Activated CD8-positive, alpha-beta memory T cell treated with anti-CD3 and anti-CD28 coated beads for 4 hours (primary cell): Measurements from ENCODE around the gene DOCK10.

Experiments used
- DNase-seq, 2 donors: peaks; one replicate each; pipeline ENCODE4 v3.0.0-alpha.2; 2020; ENCODE audit warnings: low read depth in 2 of 2

Gene DOCK10

GRCh38 chr2:225013425-225014365, 28.6 kb downstream of the DOCK10 start:
- DNase-seq: no peak

- no peak for DNase-seq
Observed at GRCh38 chr2:225011585-225011984, 30.7 kb downstream of the DOCK10 start.

- DNase-seq: no peak
Observed at GRCh38 chr2:225010804-225011203, 31.5 kb downstream of the DOCK10 start.

GRCh38 chr2:225009768-225010167, 32.5 kb downstream of the DOCK10 start:
- DNase-seq: no peak

GRCh38 chr2:225008935-225009334, 33.3 kb downstream of the DOCK10 start:
- no peak for DNase-seq

- no peak for DNase-seq
Observed at GRCh38 chr2:225008179-225008856, 34.0 kb downstream of the DOCK10 start.

GRCh38 chr2:225006730-225007129, 35.5 kb downstream of the DOCK10 start:
- no peak for DNase-seq

- DNase-seq: no peak
Observed at GRCh38 chr2:225004597-225004996, 37.7 kb downstream of the DOCK10 start.

- no peak for DNase-seq
Observed at GRCh38 chr2:225002656-225003045, 39.6 kb downstream of the DOCK10 start.

- DNase-seq: peak; percentile 40 to 52
Observed at GRCh38 chr2:225002039-225002655, 40.1 kb downstream of the DOCK10 start.

GRCh38 chr2:224999754-225000153, 42.5 kb downstream of the DOCK10 start:
- DNase-seq: no peak

GRCh38 chr2:224999321-224999720, 42.9 kb downstream of the DOCK10 start:
- DNase-seq: no peak

GRCh38 chr2:224997802-224998201, 44.5 kb downstream of the DOCK10 start:
- DNase-seq: no peak

GRCh38 chr2:224995419-224995818, 46.8 kb downstream of the DOCK10 start:
- DNase-seq: no peak

- no peak for DNase-seq
Observed at GRCh38 chr2:224994242-224994823, 47.9 kb downstream of the DOCK10 start.

GRCh38 chr2:224990710-224991109, 51.6 kb downstream of the DOCK10 start:
- no peak for DNase-seq

- DNase-seq: no peak
Observed at GRCh38 chr2:224987733-224988132, 54.5 kb downstream of the DOCK10 start.

- no peak for DNase-seq
Observed at GRCh38 chr2:224986477-224986876, 55.8 kb downstream of the DOCK10 start.

- no peak for DNase-seq
Observed at GRCh38 chr2:224984637-224985036, 57.6 kb downstream of the DOCK10 start.

- DNase-seq: no peak
Observed at GRCh38 chr2:224983712-224984554, 58.3 kb downstream of the DOCK10 start.
